H1 (cell line): ENCODE results near the gene MACROD2. TPM values are rescaled to one million over a fixed set of nuclear protein-coding genes. Genes with fewer than 3 reads are reported as not detected.

Experiments used
- CTCF ChIA-PET: fragments of 300-600 bp; sonication (Branson Sonifier 250); formaldehyde crosslinking; loops from one replicate; lab custom pipeline; 2021; ENCODE audit not compliant: partially characterized antibody; lab: Charles Lee
- POLR2A ChIA-PET: fragments of 300-600 bp; sonication (Branson Sonifier 250); formaldehyde crosslinking; loops from one replicate; lab custom pipeline; 2021; ENCODE audit warnings: inconsistent platforms; ENCODE audit not compliant: partially characterized antibody; lab: Charles Lee
- DNase-seq, 2 experiments: peaks; one replicate each; pipeline versions ENCODE4 v3.0.0 to v3.0.0-alpha.2; 2010 to 2022; ENCODE audit warnings: low spot score in 2 of 2, low read depth in 1 of 2, mixed read lengths in 1 of 2
- FAIRE-seq: peaks from 2 replicates; lab custom pipeline; 2011; peaks lifted over from hg19 to GRCh38; lab: Jason Lieb, UNC
- H2AFZ ChIP-seq: 2 replicates; pipeline ENCODE4 v1.8.1; 2012; ENCODE audit warnings: low read length, inconsistent platforms
- H2AK5ac ChIP-seq: 2 replicates; pipeline ENCODE4 v1.6.1; 2013; ENCODE audit warnings: low read depth, low read length
- H2BK120ac ChIP-seq: replicated peaks from 2 replicates; pipeline ENCODE3; 2013; ENCODE audit warnings: low read depth, low read length, inconsistent platforms
- H2BK12ac ChIP-seq: 2 replicates; pipeline ENCODE4 v1.6.1; 2013; ENCODE audit warnings: low read depth, low read length
- H2BK15ac ChIP-seq: 2 replicates; pipeline ENCODE4 v1.6.1; 2013; ENCODE audit warnings: low read length
- H2BK20ac ChIP-seq: 2 replicates; pipeline ENCODE4 v1.6.1; 2013; ENCODE audit warnings: low read length
- H2BK5ac ChIP-seq: 2 replicates; pipeline ENCODE4 v1.6.1; 2013; ENCODE audit warnings: low read depth, low read length
- H3K14ac ChIP-seq: 2 replicates; pipeline ENCODE4 v1.6.1; 2013; ENCODE audit warnings: inconsistent platforms; ENCODE audit not compliant: insufficient read length
- H3K18ac ChIP-seq: 2 replicates; pipeline ENCODE4 v1.6.1; 2013; ENCODE audit warnings: low read length; ENCODE audit errors: extremely low read depth
- H3K23ac ChIP-seq: 2 replicates; pipeline ENCODE4 v1.6.1; 2013; ENCODE audit warnings: inconsistent platforms; ENCODE audit not compliant: insufficient read length
- H3K23me2 ChIP-seq: 2 replicates; pipeline ENCODE4 v1.6.1; 2013; ENCODE audit warnings: low read depth, low read length
- H3K27ac ChIP-seq: 2 replicates; pipeline ENCODE4 v1.6.1; 2011; ENCODE audit warnings: low read depth, low read length, inconsistent platforms
- H3K27me3 ChIP-seq, 4 experiments: replicated peaks in 1 of 4; 1 replicate in 1 of 4; 2 replicates in 3 of 4; pipeline versions ENCODE4 v1.6.1 to v1.8.1; 2011 to 2013; ENCODE audit warnings: low read length in 3 of 4, mild to moderate bottlenecking in 3 of 4, inconsistent platforms in 2 of 4, mixed read lengths in 2 of 4, moderate library complexity in 1 of 4; ENCODE audit not compliant: control insufficient read depth in 3 of 4, insufficient read depth in 3 of 4; ENCODE audit errors: extremely low read depth in 1 of 4
- H3K36me3 ChIP-seq, 4 experiments: 2 replicates each; pipeline versions ENCODE4 v1.6.1 to v1.8.1; 2011 to 2013; ENCODE audit warnings: mild to moderate bottlenecking in 4 of 4, low read length in 3 of 4, moderate library complexity in 2 of 4, control low read depth in 1 of 4, inconsistent platforms in 1 of 4; ENCODE audit not compliant: insufficient read depth in 4 of 4, control insufficient read depth in 2 of 4
- H3K4ac ChIP-seq: replicated peaks from 2 replicates; pipeline ENCODE3; 2013; ENCODE audit warnings: low read length, low read depth, mixed read lengths, inconsistent platforms; ENCODE audit not compliant: insufficient read length
- H3K4me1 ChIP-seq, 4 experiments: replicated peaks in 1 of 4; 1 replicate in 1 of 4; 2 replicates in 3 of 4; pipeline versions ENCODE4 v1.6.1 to v1.8.1; 2011 to 2013; ENCODE audit warnings: low read length in 3 of 4, inconsistent platforms in 2 of 4, mixed read lengths in 1 of 4; ENCODE audit not compliant: insufficient read depth in 4 of 4, control insufficient read depth in 3 of 4
- H3K4me2 ChIP-seq, 2 experiments: 2 replicates each; pipeline versions ENCODE4 v1.6.1 to v1.8.1; 2011 to 2013; ENCODE audit warnings: low read depth in 2 of 2, low read length in 2 of 2, control low read depth in 1 of 2, inconsistent platforms in 1 of 2, mild to moderate bottlenecking in 1 of 2; ENCODE audit not compliant: insufficient read depth in 1 of 2
- H3K4me3 ChIP-seq, 4 experiments: fragments of 200-600, 300-600 bp in 1 of 4; sonication (generic), shearing (Covaris generic), sonication (Bioruptor Twin) in 1 of 4; 2 replicates each; pipeline versions ENCODE4 v1.5.1 to v1.8.1; 2011 to 2016; ENCODE audit warnings: low read length in 4 of 4, low read depth in 3 of 4, control low read depth in 2 of 4, inconsistent platforms in 2 of 4, mild to moderate bottlenecking in 2 of 4, mixed read lengths in 1 of 4, moderate library complexity in 1 of 4; ENCODE audit not compliant: insufficient read depth in 2 of 4; ENCODE audit errors: extremely low read depth in 1 of 4
- H3K56ac ChIP-seq: replicated peaks from 2 replicates; pipeline ENCODE3; 2013; ENCODE audit warnings: low read depth, mild to moderate bottlenecking, mixed read lengths, low read length, inconsistent platforms; ENCODE audit not compliant: insufficient read length
- H3K79me1 ChIP-seq: 2 replicates; pipeline ENCODE4 v1.6.1; 2013; ENCODE audit warnings: low read depth, low read length, control low read depth
- H3K79me2 ChIP-seq, 2 experiments: 2 replicates each; pipeline versions ENCODE4 v1.6.1 to v1.8.1; 2012 to 2013; ENCODE audit warnings: low read length in 2 of 2, mild to moderate bottlenecking in 2 of 2, inconsistent platforms in 1 of 2; ENCODE audit not compliant: insufficient read depth in 2 of 2, control insufficient read depth in 1 of 2
- H3K9ac ChIP-seq, 4 experiments: replicated peaks in 1 of 4; 1 replicate in 1 of 4; 2 replicates in 3 of 4; pipeline versions ENCODE4 v1.6.1 to v1.8.1; 2011 to 2013; ENCODE audit warnings: low read depth in 3 of 4, low read length in 3 of 4, control low read depth in 2 of 4, mild to moderate bottlenecking in 2 of 4, moderate library complexity in 2 of 4, inconsistent platforms in 1 of 4; ENCODE audit errors: extremely low read depth in 1 of 4
- H3K9me3 ChIP-seq, 2 experiments: 2 replicates each; pipeline versions ENCODE4 v1.6.1 to v1.8.1; 2012 to 2013; ENCODE audit warnings: mild to moderate bottlenecking in 2 of 2, moderate library complexity in 2 of 2, control low read depth in 1 of 2, inconsistent platforms in 1 of 2, low read depth in 1 of 2, low read length in 1 of 2, mixed read lengths in 1 of 2; ENCODE audit not compliant: insufficient read depth in 2 of 2
- H4K20me1 ChIP-seq, 2 experiments: replicated peaks in 1 of 2; 2 replicates each; pipeline versions ENCODE3 to v1.8.1; 2011 to 2013; ENCODE audit warnings: inconsistent platforms in 2 of 2, low read length in 2 of 2, mild to moderate bottlenecking in 1 of 2; ENCODE audit not compliant: insufficient read depth in 2 of 2, control insufficient read depth in 1 of 2
- H4K5ac ChIP-seq: 2 replicates; pipeline ENCODE4 v1.6.1; 2013; ENCODE audit warnings: low read length, low read depth, mixed read lengths, inconsistent platforms; ENCODE audit not compliant: insufficient read length
- H4K8ac ChIP-seq: 2 replicates; pipeline ENCODE4 v1.8.0; 2013; ENCODE audit warnings: mild to moderate bottlenecking, moderate library complexity, low read length, inconsistent platforms; ENCODE audit not compliant: insufficient read depth; ENCODE audit errors: extremely low read depth
- H4K91ac ChIP-seq: replicated peaks from 2 replicates; pipeline ENCODE3; 2013; ENCODE audit warnings: low read length, mixed read lengths, inconsistent platforms; ENCODE audit not compliant: insufficient read length
- BCL11A ChIP-seq, 2 experiments: IDR thresholded peaks; one replicate each; pipeline ENCODE4 v1.6.1; 2011; ENCODE audit warnings: low read depth in 2 of 2, low read length in 2 of 2, mild to moderate bottlenecking in 2 of 2
- CHD1 ChIP-seq: IDR thresholded peaks from 2 replicates; pipeline ENCODE4 v1.6.1; 2012; ENCODE audit warnings: low read depth, low read length, improper control_type of control experiment
- GABPA ChIP-seq: IDR thresholded peaks from 2 replicates; pipeline ENCODE4 v1.6.1; 2011; ENCODE audit warnings: mild to moderate bottlenecking, low read length, moderate library complexity, borderline replicate concordance; ENCODE audit not compliant: insufficient read depth
- HDAC6 ChIP-seq: IDR thresholded peaks from one replicate; pipeline ENCODE4 v1.7.1; 2012; ENCODE audit warnings: low read depth, mild to moderate bottlenecking, inconsistent platforms, low read length, moderate library complexity
- JUN ChIP-seq: IDR thresholded peaks from 2 replicates; pipeline ENCODE4 v1.6.1; 2011; ENCODE audit warnings: low read depth, mild to moderate bottlenecking, improper control_type of control experiment, low read length
- JUND ChIP-seq: IDR thresholded peaks from 2 replicates; pipeline ENCODE4 v1.6.1; 2011; ENCODE audit warnings: mild to moderate bottlenecking, improper control_type of control experiment, low read length
- MAFK ChIP-seq: IDR thresholded peaks from 2 replicates; pipeline ENCODE4 v1.6.1; 2012; ENCODE audit warnings: low read depth, mild to moderate bottlenecking, improper control_type of control experiment, low read length
- PHF8 ChIP-seq: fragments of 200-600 bp; sonication (generic); conservative IDR thresholded peaks from 2 replicates; pipeline ENCODE4 v1.7.1; 2012; ENCODE audit warnings: low read depth, mild to moderate bottlenecking, inconsistent platforms, low read length, moderate library complexity
- RFX5 ChIP-seq: IDR thresholded peaks from 2 replicates; pipeline ENCODE4 v1.6.1; 2011; ENCODE audit warnings: low read depth, low read length, improper control_type of control experiment, borderline replicate concordance
- SAP30 ChIP-seq: fragments of 300-600 bp; sonication (generic); IDR thresholded peaks from 2 replicates; pipeline ENCODE4 v1.7.1; 2012; ENCODE audit warnings: low read length, moderate library complexity, mild to moderate bottlenecking, inconsistent platforms; ENCODE audit not compliant: insufficient read depth, insufficient replicate concordance
- SIRT6 ChIP-seq: IDR thresholded peaks from one replicate; pipeline ENCODE4 v1.7.1; 2012; ENCODE audit warnings: low read length, inconsistent platforms
- SP1 ChIP-seq: IDR thresholded peaks from 2 replicates; pipeline ENCODE4 v1.6.1; 2011; ENCODE audit warnings: low read depth, low read length
- SP4 ChIP-seq: IDR thresholded peaks from 2 replicates; pipeline ENCODE4 v1.6.1; 2012; ENCODE audit warnings: low read length, inconsistent platforms
- SUZ12 ChIP-seq: fragments of 200-600 bp; sonication (generic); IDR thresholded peaks from 2 replicates; pipeline ENCODE4 v1.6.1; 2012; ENCODE audit warnings: mild to moderate bottlenecking, inconsistent platforms, low read length, moderate library complexity, mixed read lengths
- TBP ChIP-seq: IDR thresholded peaks from 2 replicates; pipeline ENCODE4 v1.6.1; 2011; ENCODE audit warnings: low read depth, low read length, improper control_type of control experiment
- ZNF274 ChIP-seq: IDR thresholded peaks from 2 replicates; pipeline ENCODE4 v1.7.0; 2012; ENCODE audit warnings: low read length, borderline replicate concordance; ENCODE audit errors: extremely low read depth
- WGBS, 2 experiments: shearing (Covaris generic) in 1 of 2; methylation state at CpG; one replicate each; pipeline versions ENCODE4 v1.1.6 to v1.1.7; 2013 to 2015; ENCODE audit warnings: low lambda C conversion rate in 2 of 2, mixed read lengths in 2 of 2, inconsistent platforms in 1 of 2, low coverage in 1 of 2, missing lambda C conversion rate in 1 of 2; ENCODE audit not compliant: insufficient replicate concordance in 2 of 2, insufficient coverage in 1 of 2, insufficient read length in 1 of 2; ENCODE audit errors: extremely low coverage in 1 of 2, missing lambda C conversion rate in 1 of 2; 5-methylcytosine and 5-hydroxymethylcytosine counted together
- polyA plus RNA-seq, 7 experiments: library from polyadenylated mRNA; depleted of rRNA in 3 of 7; stranded (reverse) in 5 of 7; unstranded in 2 of 7; fragments of >200 nt in 5 of 7; fragments of 200-250 nt in 2 of 7; gene quantifications; 1 replicate in 5 of 7; 2 replicates in 1 of 7; 4 replicates in 1 of 7; pipeline versions ENCODE4 v1.2.1 to v1.2.3, GENCODE V29; 2011 to 2013; ENCODE audit warnings: missing spikeins in 2 of 7, mixed read lengths in 2 of 7
- total RNA-seq: library from RNA; stranded (reverse); fragmentation: NEBNext Ultra II Directional; extraction: Animal tissue kit (Norgen Biotek cat#: 25700); gene quantifications from 2 replicates; pipeline ENCODE4 v1.2.1, GENCODE V29; 2021

Gene MACROD2
- total and polyA plus RNA-seq, 2 of the 8 experiments (the other 6 are each of a cell fraction or from before 2014, with no cell fraction given) = 0.70 to 3.9 TPM

GRCh38 chr20:15682690-15683089, 1687.4 kb downstream of the MACROD2 start:
- Histone ChIP-seq H3K23ac (no peak overlapping the region), H3K4me1 (no peaks in the 10 kb centered on the region), H4K5ac (no peak overlapping the region), H3K4ac (no peak overlapping the region), H2BK120ac (no peak overlapping the region), H3K27ac (no peak overlapping the region), H2BK5ac (no peak overlapping the region), H3K9me3 (no peaks in the 10 kb centered on the region), H4K8ac (no peak overlapping the region), H3K36me3 (no peaks in the 10 kb centered on the region), H3K4me2 (no peak overlapping the region), H3K9ac (no peak overlapping the region), H3K79me2 (no peaks in the 10 kb centered on the region), H2BK20ac (no peak overlapping the region), H3K4me3 (no peak overlapping the region), H3K56ac (no peak overlapping the region), H3K23me2 (no peaks in the 10 kb centered on the region), H4K91ac (no peak overlapping the region), H2AK5ac (no peak overlapping the region), H2AFZ (no peak overlapping the region), H3K27me3 (no peaks in the 10 kb centered on the region), H2BK12ac (no peak overlapping the region), H3K14ac (no peak overlapping the region), H3K18ac (no peak overlapping the region), H4K20me1 (no peaks in the 10 kb centered on the region), H3K79me1 (no peaks in the 10 kb centered on the region), H2BK15ac (no peak overlapping the region)
- ChIA-PET CTCF (interaction anchor here (0.6 to 1.8 kb wide), 2 partner anchors 24 to 28 kb away, joined by 3 to 4 read pairs; no protein-coding TSS in a partner anchor), POLR2A (no interaction called here)
- WGBS, 2 experiments = 92% methylated on average over 2 of the region's 2 CpGs; no CpG with 5 or more reads in 1 of the 2 experiments
- DNase-seq (no peak), FAIRE-seq (no peak)
- TF ChIP-seq SAP30 (no peak), SP4 (no peak), JUN (no peak), GABPA (no peak), SP1 (no peak), SIRT6 (no peak), HDAC6 (no peak), CHD1 (no peak), TBP (no peak), ZNF274 (no peak), JUND (no peak), RFX5 (no peak), MAFK (no peak), PHF8 (no peak), SUZ12 (no peak), BCL11A (IDR thresholded peaks at IDR 0.05; ENCODE audit: low read depth in 2 of 2, low read length in 2 of 2) (no peak)
